Dermis microvascular lymphatic vessel endothelial cell (primary cell): ENCODE measurements around the gene NCF1. TPM values are rescaled to one million over a fixed set of nuclear protein-coding genes. Genes with fewer than 3 reads are reported as not detected.
"Not testable (repeated sequence)": the region's sequence is repeated elsewhere in the genome, so short reads cannot be mapped to it uniquely, and the experiment has no call there.

Source experiments
- DNase-seq, 2 donors: peaks; one replicate each; pipeline versions ENCODE4 v3.0.0 to v3.0.0-alpha.2; 2010; ENCODE audit warnings: low read depth in 2 of 2
- total RNA-seq: library from RNA; depleted of rRNA; stranded (reverse); fragments of >200 nt; gene quantifications from 2 replicates; pipeline ENCODE4 v1.2.1, GENCODE V29; 2014

NCF1 gene
- under 0.01 TPM in 1 of 2 replicates, not detected in the other for total RNA-seq

DNA sequence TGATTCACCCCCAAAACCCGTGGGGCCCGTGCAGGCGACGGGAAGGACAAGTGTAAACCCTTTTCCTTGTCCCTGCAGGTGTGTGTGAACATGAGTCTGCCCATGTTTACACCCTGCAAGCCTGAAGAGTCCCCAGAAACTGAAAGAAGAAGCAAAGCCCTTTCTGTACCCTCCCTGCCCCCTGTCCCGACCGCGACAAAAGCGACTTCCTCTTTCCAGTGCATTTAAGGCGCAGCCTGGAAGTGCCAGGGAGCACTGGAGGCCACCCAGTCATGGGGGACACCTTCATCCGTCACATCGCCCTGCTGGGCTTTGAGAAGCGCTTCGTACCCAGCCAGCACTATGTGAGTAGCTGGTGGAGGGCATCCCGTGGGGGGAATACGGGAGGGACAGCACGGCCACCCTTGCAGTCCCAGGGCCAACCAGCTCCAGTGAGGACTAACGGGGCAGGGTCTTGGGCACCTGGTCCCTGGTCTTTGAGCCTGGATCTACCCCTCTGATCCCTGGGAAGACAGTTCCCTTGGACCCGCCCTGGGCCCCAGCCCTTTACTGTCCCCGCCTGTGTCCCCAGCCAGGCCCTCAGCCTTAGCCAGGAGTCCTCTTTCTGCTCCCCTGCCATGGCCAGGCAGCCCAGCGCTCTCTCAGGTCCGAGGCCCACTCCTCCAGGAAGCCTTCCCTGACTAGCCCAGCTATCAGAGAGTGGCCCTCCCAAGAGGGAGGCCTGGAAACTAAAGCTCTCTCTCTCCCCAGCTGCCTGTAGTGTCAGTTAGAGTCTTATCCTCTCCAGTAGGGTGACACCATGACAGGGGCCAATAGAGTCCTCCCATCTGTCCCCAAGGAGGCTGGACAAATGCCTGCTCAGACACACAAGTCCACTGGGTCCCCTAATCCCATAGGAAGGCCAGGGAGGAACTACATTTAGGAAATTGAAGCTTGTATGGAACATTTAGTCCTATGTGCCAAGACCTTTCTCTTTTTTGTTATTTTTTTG lies at the start of gene NCF1:
Gene NCF1 (plus strand): TSS at position 252 of the 991 bp plus-strand sequence. CDS start 21 bp downstream, at position 273.
- DNase-seq = not testable (repeated sequence)

DNA sequence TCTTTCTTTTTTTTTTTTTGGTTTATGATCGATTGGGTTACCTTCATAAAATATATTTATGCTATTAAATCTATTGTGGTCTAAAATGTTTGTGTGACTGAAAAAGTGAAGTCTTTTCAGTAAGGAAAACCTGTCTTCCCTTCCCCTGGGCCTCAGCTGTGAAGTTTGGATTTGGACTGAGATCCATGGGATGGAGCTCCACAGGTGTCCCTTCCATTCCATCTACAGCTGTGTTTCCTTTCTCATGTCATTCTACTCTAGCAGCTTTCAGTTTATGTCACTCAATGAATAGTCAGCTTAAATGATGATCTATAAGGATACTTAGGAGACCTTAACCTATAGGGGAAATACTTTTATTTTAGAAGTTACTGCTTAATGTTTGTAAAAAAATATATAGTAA lies 48.0 kb upstream of the NCF1 start:
- no peak for DNase-seq

- DNase-seq = no peak
Observed at GRCh38 chr7:74726309-74727101, 47.3 kb upstream of the NCF1 start.

DNA sequence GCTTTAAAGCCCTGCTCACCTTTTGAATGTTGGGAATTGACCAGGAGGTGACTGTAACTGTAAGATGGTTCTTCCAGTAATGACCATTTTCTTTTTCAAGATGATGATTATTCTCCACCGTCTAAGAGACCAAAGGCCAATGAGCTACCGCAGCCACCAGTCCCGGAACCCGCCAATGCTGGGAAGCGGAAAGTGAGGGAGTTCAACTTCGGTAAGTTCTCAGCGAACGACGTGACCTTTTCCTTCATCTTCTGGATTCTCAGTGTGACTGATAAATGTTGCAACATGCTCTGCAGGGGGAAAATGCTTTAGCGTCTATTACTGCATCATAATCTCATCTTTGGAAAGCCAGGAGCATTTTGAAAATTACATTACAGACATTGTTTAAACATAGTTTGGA lies 45.1 kb upstream of the NCF1 start:
- not testable (repeated sequence) for DNase-seq

DNA sequence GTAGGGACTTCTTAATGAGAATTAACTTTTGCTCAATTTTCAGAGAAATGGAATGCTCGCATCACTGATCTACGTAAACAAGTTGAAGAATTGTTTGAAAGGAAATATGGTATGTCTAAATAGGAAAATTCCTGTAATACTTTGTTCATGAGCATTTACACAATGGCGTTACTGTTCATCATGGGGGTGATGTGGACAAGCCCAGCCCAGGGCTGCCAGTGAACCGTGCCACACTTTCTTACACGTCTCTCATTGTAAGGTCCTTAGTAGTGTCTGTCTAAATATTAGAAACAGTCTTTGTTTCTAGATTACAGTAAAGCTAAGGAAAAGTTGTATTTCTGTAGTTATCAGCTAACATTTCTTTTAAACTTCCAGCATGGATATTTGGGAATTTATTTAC lies 43.6 kb upstream of the NCF1 start:
- DNase-seq = not testable (repeated sequence)

DNA sequence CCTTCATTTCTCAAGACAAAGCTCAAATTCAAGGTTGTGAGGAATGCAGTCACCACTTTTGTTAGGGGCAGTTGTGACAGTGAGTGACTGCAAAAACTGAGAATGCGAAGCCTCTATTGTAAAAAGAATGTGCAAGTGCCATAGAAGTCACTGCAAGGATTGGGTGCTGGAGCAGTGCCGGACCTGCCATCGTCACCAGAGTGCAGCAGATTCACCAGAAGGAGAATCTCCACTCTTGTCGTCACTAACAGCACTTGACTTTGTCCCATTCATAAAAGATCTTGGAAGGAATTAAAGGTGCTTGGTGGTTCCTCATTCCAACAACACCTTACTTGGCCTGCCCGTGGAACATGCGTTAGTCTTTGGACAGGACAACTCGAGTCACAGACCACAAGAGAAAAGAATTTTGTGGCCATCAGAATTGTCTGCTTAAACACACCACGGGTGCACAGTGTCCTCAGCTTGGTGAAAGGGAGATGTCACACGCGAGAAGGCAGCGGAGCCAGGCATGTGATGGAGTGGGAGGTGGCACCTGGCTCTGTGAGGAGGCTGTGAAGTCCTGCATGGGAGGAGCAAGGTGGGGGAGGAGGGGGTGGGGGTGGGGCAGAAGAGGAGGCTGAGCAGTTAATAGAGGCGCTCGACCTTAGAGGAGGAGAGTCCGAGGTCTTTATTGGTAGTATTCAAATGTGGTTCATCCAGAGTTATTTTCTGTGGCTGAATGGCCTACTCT lies 33.7 kb upstream of the NCF1 start:
- not testable (repeated sequence) for DNase-seq

DNA sequence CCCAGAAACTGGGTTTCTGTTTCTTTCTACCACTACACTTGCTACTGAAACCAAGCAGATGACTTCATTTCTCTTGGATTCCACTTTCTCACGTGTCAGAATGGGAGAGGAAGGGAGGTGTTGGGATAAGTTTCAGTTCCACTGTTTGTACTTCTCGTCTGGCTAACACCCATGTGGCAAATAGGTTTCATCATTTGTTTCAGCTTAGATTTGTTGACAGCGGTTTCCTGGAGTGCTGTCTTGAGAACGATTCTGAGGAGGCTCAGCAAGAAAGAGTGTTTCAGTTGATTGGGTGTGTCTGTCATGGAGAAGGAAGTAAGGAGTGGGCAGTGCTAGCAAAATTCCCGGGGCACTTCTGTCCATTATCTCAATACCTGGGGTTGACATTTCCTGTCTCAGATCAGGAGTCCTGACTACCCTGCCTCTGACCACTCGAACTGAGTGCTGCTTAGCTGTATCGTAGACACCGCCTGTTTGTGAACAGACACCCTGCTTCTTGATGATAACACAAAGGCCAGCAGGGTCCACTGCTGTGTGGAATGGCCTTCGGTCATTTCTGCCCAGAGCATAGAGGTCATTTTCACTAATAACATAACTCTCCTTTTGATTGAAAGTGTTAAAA lies 29.8 kb upstream of the NCF1 start:
- DNase-seq = not testable (repeated sequence)

DNA sequence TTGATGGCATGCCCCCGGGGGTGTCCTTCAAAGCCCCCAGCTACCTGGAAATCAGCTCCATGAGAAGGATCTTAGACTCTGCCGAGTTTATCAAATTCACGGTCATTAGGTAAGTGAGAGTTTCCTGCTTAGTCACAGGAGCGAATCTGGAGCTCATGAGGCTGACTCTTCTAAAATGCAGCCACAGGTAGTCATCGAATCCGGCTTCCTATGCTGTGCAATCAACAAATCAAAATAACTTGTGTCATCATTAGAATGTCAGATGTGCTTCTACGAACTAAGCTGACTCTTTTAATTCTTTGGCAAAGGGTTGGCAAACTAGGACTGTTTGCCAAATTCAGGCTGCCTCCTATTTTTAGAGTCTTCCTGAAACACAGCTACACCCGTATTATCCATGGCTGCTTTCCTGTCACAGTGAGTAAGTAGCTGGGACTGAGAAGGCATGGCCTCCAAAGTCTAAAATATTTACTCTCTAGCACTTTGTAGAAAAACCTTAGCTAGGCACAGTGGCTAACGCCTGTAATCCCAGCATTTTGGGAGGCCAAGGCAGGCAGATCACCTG lies 19.8 kb upstream of the NCF1 start:
- not testable (repeated sequence) for DNase-seq

DNA sequence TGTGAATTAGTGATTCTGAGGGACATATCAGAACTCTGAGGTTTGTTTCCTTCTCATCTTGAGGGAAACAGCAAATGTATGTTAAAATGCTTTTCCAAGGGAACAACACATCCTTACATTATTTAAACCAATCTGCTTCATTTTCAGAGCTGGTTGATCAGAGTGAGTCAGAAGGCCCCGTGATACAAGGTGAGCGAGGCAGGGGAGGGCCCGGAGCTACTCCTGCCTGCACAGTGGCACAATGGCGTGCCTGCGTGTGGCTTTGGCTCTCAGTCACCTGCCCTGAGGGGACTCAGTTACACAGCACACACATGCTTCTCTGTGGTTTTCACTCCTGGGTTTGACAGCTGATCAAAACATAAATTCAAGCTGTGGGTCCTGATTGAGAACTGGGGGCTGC lies 17.1 kb upstream of the NCF1 start:
- not testable (repeated sequence) for DNase-seq

DNA sequence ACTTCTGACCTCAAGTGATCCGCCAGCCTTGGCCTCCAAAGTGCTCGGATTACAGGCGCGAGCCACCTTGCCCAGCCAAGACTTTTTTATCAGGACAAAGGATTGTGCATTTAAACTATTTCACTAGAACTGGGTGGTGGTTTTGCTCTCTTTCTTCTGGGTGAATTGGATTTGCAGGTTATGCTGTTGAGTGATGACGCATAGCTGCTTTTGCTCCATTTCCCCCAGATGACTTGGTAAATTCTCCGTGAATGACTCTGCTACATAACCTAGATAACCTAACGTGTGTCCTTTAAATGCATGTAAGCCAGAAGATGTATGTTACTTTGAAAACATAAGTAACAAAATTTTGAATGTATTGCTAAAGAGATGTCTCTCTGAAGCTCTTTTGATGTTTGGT lies 15.5 kb upstream of the NCF1 start:
- not testable (repeated sequence) for DNase-seq

GRCh38 chr7:74758982-74759381 lies 14.8 kb upstream of the NCF1 start:
- DNase-seq = not testable (repeated sequence)

GRCh38 chr7:74765205-74765918 lies 8.4 kb upstream of the NCF1 start:
- DNase-seq = not testable (repeated sequence)

DNA sequence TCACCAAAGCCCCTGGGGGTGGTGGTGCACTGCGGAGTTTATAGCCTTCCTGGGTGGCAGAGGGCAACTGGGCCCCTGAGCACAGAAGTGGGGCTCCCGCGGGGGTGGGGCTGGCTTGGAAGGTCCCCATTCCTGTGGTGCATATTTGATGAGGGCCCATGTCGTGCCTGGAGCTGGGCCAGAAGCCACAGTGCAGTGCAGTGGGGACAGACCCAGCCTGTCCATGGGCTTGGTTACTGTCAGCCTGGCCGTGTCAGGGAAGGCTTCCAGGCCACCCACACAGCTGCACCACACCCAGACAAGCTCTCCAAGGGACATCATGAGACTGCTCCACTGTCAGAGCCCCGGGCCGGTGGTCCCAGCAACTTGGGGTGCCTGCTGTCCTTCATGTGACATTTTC lies 7.3 kb upstream of the NCF1 start:
- not testable (repeated sequence) for DNase-seq

DNA sequence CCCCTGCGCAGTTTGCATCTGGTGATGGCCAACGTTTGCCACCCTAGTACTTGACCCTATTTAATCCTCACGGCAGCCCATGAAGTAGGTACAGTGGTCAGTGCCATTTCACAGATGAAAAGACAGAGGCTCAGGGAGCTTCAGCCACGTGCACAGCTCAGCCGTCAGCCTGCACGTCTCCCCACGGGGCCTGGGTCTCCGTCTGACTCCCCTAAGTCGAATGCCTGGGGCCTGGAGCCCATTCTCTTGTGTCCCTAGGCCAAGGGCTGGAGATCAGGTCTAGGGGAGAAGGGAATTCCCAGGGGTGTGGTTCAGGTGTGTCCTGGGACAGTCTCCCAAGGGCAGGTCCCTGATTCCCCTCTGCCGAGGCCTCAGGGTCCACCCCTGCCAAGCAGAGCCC lies 6.8 kb upstream of the NCF1 start:
- DNase-seq = not testable (repeated sequence)

DNA sequence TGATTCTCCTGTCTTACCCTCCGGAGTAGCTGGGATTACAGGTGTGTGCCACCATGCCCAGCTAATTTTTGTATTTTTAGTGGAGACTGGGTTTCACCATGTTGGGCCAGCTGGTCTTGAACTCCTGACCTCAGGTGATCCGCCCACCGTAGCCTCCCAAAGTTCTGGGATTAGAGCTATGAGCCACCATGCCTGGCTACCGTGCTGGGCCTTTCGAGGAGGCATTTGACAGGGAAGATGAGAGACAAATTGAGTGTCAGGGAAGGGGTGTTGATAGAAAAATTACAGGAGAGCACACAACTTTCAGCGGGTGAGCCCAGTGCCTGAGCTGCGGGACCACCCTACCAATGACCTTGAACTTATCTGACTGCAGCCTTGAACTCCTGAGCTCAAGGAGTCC lies 3.7 kb upstream of the NCF1 start:
- not testable (repeated sequence) for DNase-seq

DNA sequence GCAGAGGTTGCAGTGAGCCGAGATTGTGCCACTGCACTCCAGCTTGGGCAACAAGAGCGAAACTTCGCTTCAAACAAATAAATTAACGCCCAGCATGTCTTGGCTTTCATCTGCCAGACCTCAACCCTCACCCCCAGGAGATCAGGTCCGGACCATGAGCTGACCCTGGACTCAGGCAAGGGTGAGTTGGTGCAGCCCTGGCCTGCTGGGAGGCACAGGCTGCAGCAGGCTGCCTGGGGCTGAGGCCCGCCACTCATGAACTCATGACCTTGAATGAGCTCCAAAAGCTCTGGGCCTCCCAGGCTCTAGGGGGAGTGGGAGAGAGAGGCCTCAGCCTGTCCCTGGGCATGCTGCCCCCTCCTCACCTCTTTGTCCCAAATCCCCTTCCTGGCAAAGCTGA lies 1.7 kb upstream of the NCF1 start:
- DNase-seq = not testable (repeated sequence)

- DNase-seq = not testable (repeated sequence)
Observed at GRCh38 chr7:74775111-74775510, 1.3 kb downstream of the NCF1 start.

DNA sequence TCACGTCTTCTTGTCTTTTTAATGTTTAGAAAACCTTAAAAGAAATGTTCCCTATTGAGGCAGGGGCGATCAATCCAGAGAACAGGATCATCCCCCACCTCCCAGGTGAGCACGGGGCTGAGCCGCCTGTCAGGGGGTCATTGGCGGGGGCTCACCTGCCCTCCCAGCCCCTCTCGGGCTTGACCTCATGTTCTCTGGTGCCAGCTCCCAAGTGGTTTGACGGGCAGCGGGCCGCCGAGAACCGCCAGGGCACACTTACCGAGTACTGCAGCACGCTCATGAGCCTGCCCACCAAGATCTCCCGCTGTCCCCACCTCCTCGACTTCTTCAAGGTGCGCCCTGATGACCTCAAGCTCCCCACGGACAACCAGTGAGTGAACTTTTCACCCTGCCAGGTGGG lies 5.2 kb downstream of the NCF1 start:
- DNase-seq = not testable (repeated sequence)

DNA sequence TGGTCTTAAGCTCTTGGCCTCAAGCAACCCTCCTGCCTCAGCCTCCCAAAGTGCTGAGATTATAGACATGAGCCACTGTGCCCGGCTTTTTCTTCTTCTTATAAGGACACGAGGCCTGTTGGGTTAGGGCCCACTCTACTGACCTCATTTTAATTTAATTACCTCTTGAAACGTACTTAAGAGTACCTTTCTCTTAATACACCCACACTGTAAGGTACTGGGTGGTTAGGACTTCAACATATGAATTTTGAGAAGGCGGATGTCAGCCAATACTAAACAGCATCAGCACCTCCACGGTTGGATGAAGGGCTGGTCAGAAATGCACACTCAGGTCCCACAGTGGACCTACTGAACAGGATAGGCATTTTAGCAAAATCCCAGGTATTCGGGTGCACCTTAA lies 7.9 kb downstream of the NCF1 start:
- not testable (repeated sequence) for DNase-seq

DNA sequence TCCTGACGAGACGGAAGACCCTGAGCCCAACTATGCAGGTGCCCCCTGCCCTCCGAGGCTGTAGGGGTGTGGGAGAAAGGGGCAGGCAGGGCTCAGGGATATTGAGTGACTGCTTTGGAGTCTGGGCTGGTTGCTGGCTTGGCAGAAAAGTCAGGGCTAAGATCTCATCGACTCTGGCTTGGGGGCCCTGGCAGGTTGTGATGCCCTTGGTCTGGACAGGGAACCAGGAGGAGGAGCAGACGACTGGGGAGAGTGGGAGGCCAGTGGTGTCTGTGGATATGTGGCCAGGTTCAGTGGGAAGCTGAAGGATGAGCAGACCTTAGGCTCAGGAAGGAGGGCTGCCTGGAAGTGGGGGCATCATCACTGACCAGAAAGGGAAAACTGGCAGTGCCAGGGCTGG lies 9.8 kb downstream of the NCF1 start:
- not testable (repeated sequence) for DNase-seq
